Subcutaneous adipose tissue (tissue), 4 donors: ENCODE measurements around the gene TTLL8. TPM values are rescaled to one million over a fixed set of nuclear protein-coding genes. Genes with fewer than 3 reads are reported as not detected.

Experiments
- CTCF ChIP-seq: fragments of 450-650 bp; IDR thresholded peaks from one replicate; pipeline ENCODE4 v1.5.1; 2016; ENCODE audit warnings: low read depth, mild to moderate bottlenecking, control low read depth, antibody characterized with exemption, moderate library complexity
- total RNA-seq, 4 donors: library from RNA; depleted of rRNA; stranded (reverse); fragments of >200 nt; gene quantifications; one replicate each; pipeline ENCODE4 v1.1.0, GENCODE V29; 2016

The TTLL8 gene
- total RNA-seq, 4 donors from 2014 or later: not detected

DNA sequence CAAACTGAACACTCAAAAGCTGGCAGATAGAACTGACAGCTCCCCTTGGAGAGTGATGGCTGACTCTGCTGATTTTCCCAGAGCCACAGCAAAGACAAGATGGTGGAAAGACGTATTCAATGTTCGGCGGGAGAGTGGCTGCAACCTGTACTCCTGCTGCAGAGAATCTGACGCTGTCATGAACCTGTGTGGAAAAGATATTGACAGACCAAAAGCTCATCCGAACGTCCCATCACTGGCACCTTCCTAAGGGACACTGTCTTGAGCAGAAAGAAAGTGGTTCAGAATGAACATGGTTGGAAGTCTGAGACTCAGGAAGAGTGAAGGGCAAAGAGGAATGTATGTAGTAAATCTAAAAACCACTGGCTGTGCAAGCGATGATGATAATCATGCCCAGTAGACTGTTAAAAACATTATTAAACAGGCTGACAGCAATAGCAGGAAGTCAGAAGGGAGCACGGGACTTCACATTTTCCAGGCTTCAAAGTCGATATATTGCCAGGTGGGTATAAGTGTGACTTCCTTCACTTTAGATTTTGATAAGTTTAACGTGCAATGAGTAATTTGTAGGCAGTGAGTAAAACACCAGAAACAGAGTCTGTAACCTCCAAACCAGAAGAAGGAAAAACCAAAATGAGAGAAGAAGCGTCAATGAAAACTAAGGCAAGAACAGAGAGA, 39.4 kb downstream of the TTLL8 start:
- no peak for TF ChIP-seq CTCF

- no peak for TF ChIP-seq CTCF
Measured at GRCh38 chr22:50017701-50018224, 40.3 kb downstream of the TTLL8 start.

DNA sequence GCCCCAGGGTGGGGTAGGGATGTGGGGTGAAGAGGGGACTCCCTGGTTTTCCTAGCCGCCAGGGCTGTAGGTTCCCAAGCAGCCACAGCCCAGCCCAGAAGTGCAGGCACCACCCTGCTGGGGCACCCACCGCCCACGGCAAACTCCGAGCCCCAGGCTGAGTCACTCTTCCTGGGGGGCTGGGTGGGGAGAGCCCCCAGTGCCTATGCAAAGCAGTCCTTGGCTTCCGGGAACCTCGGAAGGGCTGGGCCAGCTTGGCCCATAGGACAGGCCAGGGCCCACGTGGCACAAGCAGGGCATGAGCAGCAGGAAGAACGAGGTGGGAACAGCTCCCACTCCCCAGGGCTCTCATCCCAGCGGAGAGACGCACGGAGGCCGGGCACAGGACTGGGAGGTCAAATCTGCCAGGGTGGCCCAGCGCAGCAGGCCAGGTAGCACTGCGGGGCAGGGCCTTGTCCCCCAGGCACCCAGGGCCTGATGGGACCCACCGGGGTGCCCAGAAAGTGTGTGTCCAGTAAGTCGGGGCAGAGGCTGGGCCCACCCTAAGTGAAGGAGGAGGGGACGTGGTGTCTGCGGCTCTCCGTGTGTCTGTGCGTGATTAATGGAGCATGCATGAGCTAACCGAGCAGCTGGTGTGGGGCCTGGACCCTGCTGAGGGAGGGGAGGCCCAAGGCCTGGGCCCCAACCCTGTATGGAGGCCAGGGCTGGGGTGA, 41.0 kb downstream of the TTLL8 start:
- TF ChIP-seq CTCF: no peak

- no peak for TF ChIP-seq CTCF
Measured at GRCh38 chr22:50016308-50016987, 41.6 kb downstream of the TTLL8 start.

- TF ChIP-seq CTCF: no peak
Measured at GRCh38 chr22:50015451-50016307, 42.4 kb downstream of the TTLL8 start.

DNA sequence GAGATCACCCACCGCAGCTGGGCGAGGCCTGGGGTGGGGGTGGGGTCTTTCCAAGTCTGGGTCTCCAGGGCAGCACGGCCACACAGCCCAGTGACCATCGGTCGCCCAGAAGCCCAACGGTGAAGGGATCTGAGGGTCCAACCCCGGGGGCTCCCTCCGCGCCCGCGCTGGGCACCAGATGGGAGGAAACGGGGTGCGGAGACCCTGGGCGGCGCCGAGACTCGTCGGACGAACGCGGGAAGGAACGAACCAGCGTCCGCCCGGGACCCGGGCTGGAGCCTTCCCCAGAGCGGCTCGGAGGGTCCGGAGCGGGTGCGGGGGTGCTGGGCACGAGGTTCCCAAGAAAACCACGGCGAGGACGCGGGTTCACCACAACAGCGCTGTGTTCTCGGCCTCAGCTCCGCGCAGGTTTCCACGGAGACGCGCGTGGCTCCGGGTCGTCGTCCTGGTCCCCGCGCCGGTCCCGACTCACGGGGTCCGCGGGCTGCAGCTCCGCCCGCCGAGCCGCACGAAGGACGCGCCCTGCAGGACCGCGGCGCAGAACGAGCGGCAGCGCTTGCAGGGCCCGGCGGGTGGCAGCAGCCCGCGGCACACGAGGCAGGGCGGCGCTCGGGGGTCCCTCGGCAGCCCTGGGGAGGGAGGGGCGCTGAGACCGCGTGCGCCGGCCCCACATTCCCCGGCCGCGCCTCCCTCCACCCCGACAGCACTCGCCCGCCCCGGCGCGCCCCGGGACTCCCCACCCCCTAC, 43.3 kb downstream of the TTLL8 start:
- TF ChIP-seq CTCF: no peak
